Measurements from ENCODE around the gene PAX5.

The PAX5 gene

GRCh38 chr9:37037503-37038301 is 3.6 kb upstream of the PAX5 start:
- DNase-seq (ENCODE audit: low read depth) = no peak

- no peak for DNase-seq (ENCODE audit: low read depth)
Measured at GRCh38 chr9:37036776-37037502, 2.9 kb upstream of the PAX5 start.

GRCh38 chr9:37036371-37036775 is 2.3 kb upstream of the PAX5 start:
- DNase-seq (ENCODE audit: low read depth) = no peak

- DNase-seq (ENCODE audit: low read depth) = no peak
Measured at GRCh38 chr9:37035648-37036370, 1.7 kb upstream of the PAX5 start.

GRCh38 chr9:37034938-37035647 is 1.0 kb upstream of the PAX5 start:
- no peak for DNase-seq (ENCODE audit: low read depth)

- DNase-seq (ENCODE audit: low read depth) = no peak
Measured at GRCh38 chr9:37034305-37034937, 353 bp upstream of the PAX5 start.

- DNase-seq (ENCODE audit: low read depth) = no peak
Measured at GRCh38 chr9:37033141-37033540, 927 bp downstream of the PAX5 start.

GRCh38 chr9:37032713-37033112 is 1.4 kb downstream of the PAX5 start:
- DNase-seq (ENCODE audit: low read depth) = no peak

- DNase-seq (ENCODE audit: low read depth) = no peak
Measured at GRCh38 chr9:37031902-37032301, 2.2 kb downstream of the PAX5 start.

GRCh38 chr9:37031081-37031480 is 3.0 kb downstream of the PAX5 start:
- no peak for DNase-seq (ENCODE audit: low read depth)

GRCh38 chr9:37030611-37030939 is 3.5 kb downstream of the PAX5 start:
- no peak for DNase-seq (ENCODE audit: low read depth)

GRCh38 chr9:37029776-37030610 is 4.1 kb downstream of the PAX5 start:
- DNase-seq (ENCODE audit: low read depth) = no peak

GRCh38 chr9:37029304-37029775 is 4.7 kb downstream of the PAX5 start:
- no peak for DNase-seq (ENCODE audit: low read depth)

GRCh38 chr9:37028420-37029031 is 5.5 kb downstream of the PAX5 start:
- DNase-seq (ENCODE audit: low read depth) = no peak

- peak; percentile 71 for DNase-seq (ENCODE audit: low read depth)
Measured at GRCh38 chr9:37027582-37028419, 6.3 kb downstream of the PAX5 start.

GRCh38 chr9:37026931-37027581 is 7.0 kb downstream of the PAX5 start:
- DNase-seq (ENCODE audit: low read depth) = no peak

- DNase-seq (ENCODE audit: low read depth) = no peak
Measured at GRCh38 chr9:37026113-37026930, 7.7 kb downstream of the PAX5 start.

- no peak for DNase-seq (ENCODE audit: low read depth)
Measured at GRCh38 chr9:37025823-37026112, 8.3 kb downstream of the PAX5 start.

All from stimulated activated CD8-positive, alpha-beta memory T cell treated with anti-CD3 and anti-CD28 coated beads, Interleukin-7, amount 100 ng/mL, for 24 hours (primary cell).